Measurements from ENCODE around the gene TNS3. TPM values are rescaled to one million over a fixed set of nuclear protein-coding genes. Genes with fewer than 3 reads are reported as not detected.

Gene TNS3
- total and polyA plus RNA-seq, 10 of the 15 experiments (the other 5 are each of a cell fraction or from before 2014, with no cell fraction given), result 0.27 to 2.7 (median 0.79) TPM

DNA sequence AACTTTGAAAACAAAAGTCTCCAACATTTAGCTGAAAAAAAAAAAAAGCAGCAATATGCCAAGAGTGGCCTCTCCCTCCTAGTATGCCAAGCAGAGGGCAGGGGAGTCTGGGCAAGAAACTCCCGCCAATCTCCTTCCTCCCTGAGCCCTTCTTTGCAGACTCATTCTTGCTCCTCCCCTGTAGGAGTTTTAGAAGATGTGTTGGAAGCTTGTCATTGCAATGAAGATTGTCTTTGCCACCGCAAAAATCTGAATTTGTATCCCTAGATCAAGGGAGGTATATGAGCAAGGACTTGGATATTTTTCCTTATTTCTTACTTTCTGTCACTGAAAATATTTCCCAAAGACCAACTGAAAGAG lies 2.6 kb upstream of the TNS3 start:
- no TSS peak for BruUV-seq (replicated peaks)
- no peak overlapping the region for H2AFZ ChIP-seq (ENCODE audit: control insufficient read depth, low read depth, low read length)
- no peak overlapping the region for H3K27ac ChIP-seq (ENCODE audit: control insufficient read depth, insufficient read depth)
- ATAC-seq, result no peak
- no peaks in the 10 kb centered on the region for H3K79me2 ChIP-seq (ENCODE audit: control insufficient read depth, insufficient read depth, low read length)
- RAD21 ChIA-PET (ENCODE audit: unreplicated experiment), result no interaction called here
- WGBS (ENCODE audit: insufficient coverage, insufficient replicate concordance, low lambda C conversion rate, missing lambda C conversion rate), result 0% methylated on average over 2 of the region's 2 CpGs
- in situ Hi-C loops (cut with MboI), result no loop called here
- no peak overlapping the region for H3K4me3 ChIP-seq
- SMC1A ChIA-PET (ENCODE audit: uncharacterized antibody, unreplicated experiment), result interaction anchor here (1.0 kb wide), 2 partner anchors 10 to 26 kb away, joined by 3 to 4 read pairs; no protein-coding TSS in a partner anchor
- H3K36me3 ChIP-seq (ENCODE audit: control insufficient read depth in 2 of 2, insufficient read depth in 2 of 2, low read length in 1 of 2), result no peaks in the 10 kb centered on the region
- no peaks in the 10 kb centered on the region for H3K9me3 ChIP-seq (replicated peaks; ENCODE audit: control insufficient read depth, insufficient read depth, low read length)
- H3K4me1 ChIP-seq (ENCODE audit: control insufficient read depth, insufficient read depth, low read length), result no peaks in the 10 kb centered on the region
- peaks cover 7 to 24% of the 10 kb centered on the region in 2 experiments for H3K27me3 ChIP-seq (replicated peaks in 1 of 2; ENCODE audit: control insufficient read depth in 2 of 2, insufficient read depth in 2 of 2, low read length in 1 of 2)
- intact Hi-C loops (cut with micrococcal nuclease; ENCODE audit: unreplicated experiment), result no loop called here
- CTCF ChIA-PET, result no interaction called here
- DNase-seq (ENCODE audit: low read depth, low spot score), result no peak
- no peak overlapping the region for H3K4me2 ChIP-seq (ENCODE audit: control insufficient read depth, insufficient read depth)
- POLR2A ChIA-PET, result no interaction called here
- no peaks in the 10 kb centered on the region for H4K20me1 ChIP-seq (ENCODE audit: control insufficient read depth, insufficient read depth)
- FAIRE-seq, result no peak
- TF ChIP-seq TAF1 (IDR thresholded peaks at IDR 0.05; ENCODE audit: borderline replicate concordance, low read depth, low read length) (no peak), POU2F2 (IDR thresholded peaks at IDR 0.05; ENCODE audit: borderline replicate concordance, low read depth, low read length) (no peak), NFIC (IDR thresholded peaks at IDR 0.05; ENCODE audit: low read depth, low read length) (no peak), ESRRA (IDR thresholded peaks at IDR 0.05; ENCODE audit: low read length) (no peak), MTA3 (IDR thresholded peaks at IDR 0.05; ENCODE audit: borderline replicate concordance, low read length) (no peak), ZNF384 (IDR thresholded peaks at IDR 0.05; ENCODE audit: borderline replicate concordance, low read depth, low read length) (no peak), KDM1A (IDR thresholded peaks at IDR 0.05; ENCODE audit: borderline replicate concordance) (no peak), PML (IDR thresholded peaks at IDR 0.05; ENCODE audit: low read length) (no peak)
- TF ChIP-seq, protein P1, sequence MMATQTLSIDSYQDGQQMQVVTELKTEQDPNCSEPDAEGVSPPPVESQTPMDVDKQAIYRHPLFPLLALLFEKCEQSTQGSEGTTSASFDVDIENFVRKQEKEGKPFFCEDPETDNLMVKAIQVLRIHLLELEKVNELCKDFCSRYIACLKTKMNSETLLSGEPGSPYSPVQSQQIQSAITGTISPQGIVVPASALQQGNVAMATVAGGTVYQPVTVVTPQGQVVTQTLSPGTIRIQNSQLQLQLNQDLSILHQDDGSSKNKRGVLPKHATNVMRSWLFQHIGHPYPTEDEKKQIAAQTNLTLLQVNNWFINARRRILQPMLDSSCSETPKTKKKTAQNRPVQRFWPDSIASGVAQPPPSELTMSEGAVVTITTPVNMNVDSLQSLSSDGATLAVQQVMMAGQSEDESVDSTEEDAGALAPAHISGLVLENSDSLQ (IDR thresholded peaks at IDR 0.05), result no peak
- TF ChIP-seq, protein P2, sequence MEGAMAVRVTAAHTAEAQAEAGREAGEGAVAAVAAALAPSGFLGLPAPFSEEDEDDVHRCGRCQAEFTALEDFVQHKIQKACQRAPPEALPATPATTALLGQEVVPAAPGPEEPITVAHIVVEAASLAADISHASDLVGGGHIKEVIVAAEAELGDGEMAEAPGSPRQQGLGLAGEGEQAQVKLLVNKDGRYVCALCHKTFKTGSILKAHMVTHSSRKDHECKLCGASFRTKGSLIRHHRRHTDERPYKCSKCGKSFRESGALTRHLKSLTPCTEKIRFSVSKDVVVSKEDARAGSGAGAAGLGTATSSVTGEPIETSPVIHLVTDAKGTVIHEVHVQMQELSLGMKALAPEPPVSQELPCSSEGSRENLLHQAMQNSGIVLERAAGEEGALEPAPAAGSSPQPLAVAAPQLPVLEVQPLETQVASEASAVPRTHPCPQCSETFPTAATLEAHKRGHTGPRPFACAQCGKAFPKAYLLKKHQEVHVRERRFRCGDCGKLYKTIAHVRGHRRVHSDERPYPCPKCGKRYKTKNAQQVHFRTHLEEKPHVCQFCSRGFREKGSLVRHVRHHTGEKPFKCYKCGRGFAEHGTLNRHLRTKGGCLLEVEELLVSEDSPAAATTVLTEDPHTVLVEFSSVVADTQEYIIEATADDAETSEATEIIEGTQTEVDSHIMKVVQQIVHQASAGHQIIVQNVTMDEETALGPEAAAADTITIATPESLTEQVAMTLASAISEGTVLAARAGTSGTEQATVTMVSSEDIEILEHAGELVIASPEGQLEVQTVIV (IDR thresholded peaks at IDR 0.05; ENCODE audit: borderline replicate concordance, partially characterized antibody), result no peak
- no peak overlapping the region for H3K9ac ChIP-seq (ENCODE audit: control insufficient read depth, insufficient read depth, low read length)

Measured in GM12878 (cell line).